ENCODE measurements around the gene DYDC2.

GRCh38 chr10:80408242-80409101 lies 51.9 kb downstream of the DYDC2 start, which contains the start of gene PRXL2A:
- TF ChIP-seq POLR2A (IDR thresholded peaks at IDR 0.05; ENCODE audit: low read depth, low read length): no peak
- TF ChIP-seq POLR2AphosphoS5 (IDR thresholded peaks at IDR 0.05; ENCODE audit: low read depth, low read length): no peak
- no peak for TF ChIP-seq TAF1 (IDR thresholded peaks at IDR 0.05; ENCODE audit: low read depth, low read length)
